ENCODE results near the gene HDAC11. TPM values are rescaled to one million over a fixed set of nuclear protein-coding genes. Genes with fewer than 3 reads are reported as not detected.

The HDAC11 gene
- total RNA-seq, 2 experiments from 2014 or later, result 0.74 to 1.1 TPM

DNA sequence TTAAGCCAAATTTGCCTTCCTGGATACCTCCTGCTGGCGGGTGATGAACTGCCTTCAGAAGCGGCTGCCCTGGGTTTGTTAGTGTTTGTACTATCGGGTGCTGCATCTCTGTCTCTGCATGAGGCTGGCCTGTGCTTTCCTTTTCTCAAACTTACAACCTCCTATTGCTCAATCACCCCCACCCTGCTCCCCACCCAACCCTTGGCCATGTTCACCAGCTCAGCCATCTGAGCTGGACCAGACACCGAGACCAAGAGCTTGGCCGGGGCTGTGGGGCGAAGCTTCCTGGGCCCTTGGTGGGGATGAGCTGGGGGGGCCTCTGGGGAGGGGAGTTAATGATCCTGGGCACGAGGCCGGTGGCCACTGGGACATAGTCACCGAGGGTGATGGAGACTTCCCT lies 52.0 kb downstream of the HDAC11 start:
- POLR2A ChIA-PET, result no interaction called here
- Histone ChIP-seq H3K27ac (ENCODE audit: low read depth, low read length, poor library complexity, severe bottlenecking) (no peak overlapping the region), H3K9me2 (ENCODE audit: insufficient read depth, low read length) (no peaks in the 10 kb centered on the region), H3K9me3 (ENCODE audit: low read length) (no peaks in the 10 kb centered on the region), H3K79me2 (ENCODE audit: insufficient read depth, low read depth, low read length) (no peaks in the 10 kb centered on the region), H3K36me3 (ENCODE audit: insufficient read depth, low read length) (no peaks in the 10 kb centered on the region), H3K4me1 (ENCODE audit: insufficient read depth, low read length, poor library complexity, severe bottlenecking) (no peaks in the 10 kb centered on the region), H3K4me2 (ENCODE audit: low read length) (no peak overlapping the region), H2AFZ (ENCODE audit: low read length) (no peak overlapping the region), H3K4me3 (ENCODE audit: low read depth, low read length, poor library complexity, severe bottlenecking) (no peak overlapping the region), H4K20me1 (ENCODE audit: insufficient read depth, low read length) (no peaks in the 10 kb centered on the region; the same call in 1 of the 2 replicates)
- CTCF ChIA-PET (ENCODE audit: unreplicated experiment), result no interaction called here
- DNase-seq (ENCODE audit: low spot score), result no peak
- intact Hi-C loops (cut with micrococcal nuclease; ENCODE audit: unreplicated experiment), result no loop called here
- BruUV-seq (replicated peaks), result no TSS peak
- TF ChIP-seq EZH2phosphoT487 (IDR thresholded peaks at IDR 0.05; ENCODE audit: borderline replicate concordance, low read depth, low read length), result no peak
- TF ChIP-seq, protein P1, sequence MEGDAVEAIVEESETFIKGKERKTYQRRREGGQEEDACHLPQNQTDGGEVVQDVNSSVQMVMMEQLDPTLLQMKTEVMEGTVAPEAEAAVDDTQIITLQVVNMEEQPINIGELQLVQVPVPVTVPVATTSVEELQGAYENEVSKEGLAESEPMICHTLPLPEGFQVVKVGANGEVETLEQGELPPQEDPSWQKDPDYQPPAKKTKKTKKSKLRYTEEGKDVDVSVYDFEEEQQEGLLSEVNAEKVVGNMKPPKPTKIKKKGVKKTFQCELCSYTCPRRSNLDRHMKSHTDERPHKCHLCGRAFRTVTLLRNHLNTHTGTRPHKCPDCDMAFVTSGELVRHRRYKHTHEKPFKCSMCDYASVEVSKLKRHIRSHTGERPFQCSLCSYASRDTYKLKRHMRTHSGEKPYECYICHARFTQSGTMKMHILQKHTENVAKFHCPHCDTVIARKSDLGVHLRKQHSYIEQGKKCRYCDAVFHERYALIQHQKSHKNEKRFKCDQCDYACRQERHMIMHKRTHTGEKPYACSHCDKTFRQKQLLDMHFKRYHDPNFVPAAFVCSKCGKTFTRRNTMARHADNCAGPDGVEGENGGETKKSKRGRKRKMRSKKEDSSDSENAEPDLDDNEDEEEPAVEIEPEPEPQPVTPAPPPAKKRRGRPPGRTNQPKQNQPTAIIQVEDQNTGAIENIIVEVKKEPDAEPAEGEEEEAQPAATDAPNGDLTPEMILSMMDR (conservative IDR thresholded peaks at IDR 0.05; ENCODE audit: low read length), result no peak

DNA sequence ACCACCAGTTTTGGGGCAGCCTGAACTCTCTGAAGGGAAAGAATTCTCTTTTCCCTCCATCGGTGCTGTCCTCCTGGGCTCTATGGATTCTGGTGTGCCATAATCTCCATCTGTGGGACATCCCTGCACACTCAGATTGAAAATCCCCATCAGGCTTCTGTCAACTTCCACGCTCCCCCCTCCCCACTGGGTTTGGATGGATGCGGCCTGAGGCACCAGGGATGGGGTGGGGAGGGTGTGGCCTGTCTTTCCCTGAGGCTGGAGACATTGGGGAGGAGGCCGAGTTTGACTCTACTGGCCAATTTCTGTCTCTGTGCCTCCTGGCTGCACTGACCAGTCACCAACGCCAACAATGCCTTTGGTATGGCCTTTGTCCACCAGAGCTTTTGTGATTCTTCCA lies 52.5 kb downstream of the HDAC11 start:
- no TSS peak for BruUV-seq (replicated peaks)
- Histone ChIP-seq H3K27ac (ENCODE audit: low read depth, low read length, poor library complexity, severe bottlenecking) (no peak overlapping the region), H3K4me3 (ENCODE audit: low read depth, low read length, poor library complexity, severe bottlenecking) (no peak overlapping the region), H4K20me1 (ENCODE audit: insufficient read depth, low read length) (no peaks in the 10 kb centered on the region; the same call in 1 of the 2 replicates), H3K4me1 (ENCODE audit: insufficient read depth, low read length, poor library complexity, severe bottlenecking) (no peaks in the 10 kb centered on the region), H3K4me2 (ENCODE audit: low read length) (no peak overlapping the region), H2AFZ (ENCODE audit: low read length) (no peak overlapping the region), H3K9me2 (ENCODE audit: insufficient read depth, low read length) (no peaks in the 10 kb centered on the region), H3K9me3 (ENCODE audit: low read length) (no peaks in the 10 kb centered on the region), H3K36me3 (ENCODE audit: insufficient read depth, low read length) (no peaks in the 10 kb centered on the region), H3K79me2 (ENCODE audit: insufficient read depth, low read depth, low read length) (no peaks in the 10 kb centered on the region)
- CTCF ChIA-PET (ENCODE audit: unreplicated experiment), result no interaction called here
- intact Hi-C loops (cut with micrococcal nuclease; ENCODE audit: unreplicated experiment), result no loop called here
- TF ChIP-seq, protein P1 (conservative IDR thresholded peaks at IDR 0.05; ENCODE audit: low read length), result no peak
- no peak for TF ChIP-seq EZH2phosphoT487 (IDR thresholded peaks at IDR 0.05; ENCODE audit: borderline replicate concordance, low read depth, low read length)
- no peak for DNase-seq (ENCODE audit: low spot score)
- POLR2A ChIA-PET, result no interaction called here

DNA sequence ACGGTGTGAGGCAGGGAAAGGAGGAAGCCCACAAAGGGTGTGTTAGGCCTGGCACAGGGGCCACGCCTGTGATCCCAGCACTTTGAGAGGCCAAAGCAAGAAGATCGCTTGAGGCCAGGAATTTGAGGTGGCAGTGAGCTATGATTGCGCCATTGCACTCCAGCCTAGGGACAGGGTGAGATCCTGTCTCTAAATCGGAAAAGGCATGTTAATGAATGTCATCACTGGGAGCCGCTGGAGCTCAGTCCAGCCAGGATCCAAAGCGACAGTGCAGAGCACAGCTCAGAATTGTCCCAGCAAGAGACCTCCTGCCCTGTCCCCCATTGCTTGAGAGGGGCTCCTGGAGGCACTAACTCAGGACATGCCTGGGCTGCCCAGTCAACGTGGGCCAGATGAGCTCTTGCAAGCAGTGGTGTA lies 53.8 kb downstream of the HDAC11 start:
- H3K27ac ChIP-seq (ENCODE audit: low read depth, low read length, poor library complexity, severe bottlenecking), result no peak overlapping the region
- intact Hi-C loops (cut with micrococcal nuclease; ENCODE audit: unreplicated experiment), result no loop called here
- POLR2A ChIA-PET, result no interaction called here
- H3K9me3 ChIP-seq (ENCODE audit: low read length), result no peaks in the 10 kb centered on the region
- H3K36me3 ChIP-seq (ENCODE audit: insufficient read depth, low read length), result no peaks in the 10 kb centered on the region
- no peaks in the 10 kb centered on the region for H3K9me2 ChIP-seq (ENCODE audit: insufficient read depth, low read length)
- no peaks in the 10 kb centered on the region for H3K4me1 ChIP-seq (ENCODE audit: insufficient read depth, low read length, poor library complexity, severe bottlenecking)
- H4K20me1 ChIP-seq (ENCODE audit: insufficient read depth, low read length), result no peaks in the 10 kb centered on the region; the same call in 1 of the 2 replicates
- no peak overlapping the region for H3K4me2 ChIP-seq (ENCODE audit: low read length)
- BruUV-seq (replicated peaks), result no TSS peak
- DNase-seq (ENCODE audit: low spot score), result no peak
- no peak for TF ChIP-seq EZH2phosphoT487 (IDR thresholded peaks at IDR 0.05; ENCODE audit: borderline replicate concordance, low read depth, low read length)
- TF ChIP-seq, protein P1 (conservative IDR thresholded peaks at IDR 0.05; ENCODE audit: low read length), result no peak
- no peak overlapping the region for H2AFZ ChIP-seq (ENCODE audit: low read length)
- H3K4me3 ChIP-seq (ENCODE audit: low read depth, low read length, poor library complexity, severe bottlenecking), result no peak overlapping the region
- H3K79me2 ChIP-seq (ENCODE audit: insufficient read depth, low read depth, low read length), result no peaks in the 10 kb centered on the region
- CTCF ChIA-PET (ENCODE audit: unreplicated experiment), result no interaction called here

Data from OCI-LY7 (cell line).